Ascending aorta (tissue), 2 donors: ENCODE data around the gene C6orf89. TPM values are rescaled to one million over a fixed set of nuclear protein-coding genes. Genes with fewer than 3 reads are reported as not detected.

ENCODE experiments used
- DNase-seq, 2 donors: peaks; one replicate each; pipeline ENCODE4 v3.0.0-alpha.2; 2019; ENCODE audit warnings: low spot score in 2 of 2
- H3K27ac ChIP-seq, 2 donors: fragments of 200-600 bp; sonication (generic); one replicate each; pipeline ENCODE4 v1.5.1; 2016 to 2017; ENCODE audit warnings: mild to moderate bottlenecking in 1 of 2
- H3K27me3 ChIP-seq: fragments of 200-600 bp; sonication (generic); one replicate; pipeline ENCODE4 v1.5.1; 2017
- H3K36me3 ChIP-seq, 2 donors: fragments of 200-600 bp; sonication (generic); one replicate each; pipeline ENCODE4 v1.5.1; 2016
- H3K4me1 ChIP-seq, 2 donors: fragments of 200-600 bp; sonication (generic); one replicate each; pipeline ENCODE4 v1.5.1; 2016 to 2017; ENCODE audit warnings: mild to moderate bottlenecking in 1 of 2
- H3K4me3 ChIP-seq, 2 donors: fragments of 200-600 bp; sonication (generic); one replicate each; pipeline ENCODE4 v1.5.1; 2016 to 2017; ENCODE audit warnings: mild to moderate bottlenecking in 1 of 2
- H3K9me3 ChIP-seq, 2 donors: fragments of 200-600 bp; sonication (generic); one replicate each; pipeline ENCODE4 v1.5.1; 2016
- intact Hi-C: fragments of 100-400 bp; cut with DNase I; formaldehyde crosslinking; loops from one replicate; pipeline ENCODE4 v1.15.1; 2023
- total RNA-seq: library from RNA; depleted of rRNA; stranded (reverse); fragments of >200 nt; gene quantifications from one replicate; pipeline ENCODE4 v1.1.0, GENCODE V29; 2016
- TF ChIP-seq, protein P1 (sequence below), 3 experiments: fragments of 200-600 bp in 2 of 3; fragments of 450-650 bp in 1 of 3; sonication (generic) in 2 of 3; IDR thresholded peaks; one replicate each; pipeline ENCODE4 v1.5.1; 2016 to 2019; ENCODE audit warnings: antibody characterized with exemption in 3 of 3, mild to moderate bottlenecking in 1 of 3, moderate library complexity in 1 of 3

C6orf89 gene
- total RNA-seq, 1 donor from 2014 or later, result 21.6 TPM

DNA sequence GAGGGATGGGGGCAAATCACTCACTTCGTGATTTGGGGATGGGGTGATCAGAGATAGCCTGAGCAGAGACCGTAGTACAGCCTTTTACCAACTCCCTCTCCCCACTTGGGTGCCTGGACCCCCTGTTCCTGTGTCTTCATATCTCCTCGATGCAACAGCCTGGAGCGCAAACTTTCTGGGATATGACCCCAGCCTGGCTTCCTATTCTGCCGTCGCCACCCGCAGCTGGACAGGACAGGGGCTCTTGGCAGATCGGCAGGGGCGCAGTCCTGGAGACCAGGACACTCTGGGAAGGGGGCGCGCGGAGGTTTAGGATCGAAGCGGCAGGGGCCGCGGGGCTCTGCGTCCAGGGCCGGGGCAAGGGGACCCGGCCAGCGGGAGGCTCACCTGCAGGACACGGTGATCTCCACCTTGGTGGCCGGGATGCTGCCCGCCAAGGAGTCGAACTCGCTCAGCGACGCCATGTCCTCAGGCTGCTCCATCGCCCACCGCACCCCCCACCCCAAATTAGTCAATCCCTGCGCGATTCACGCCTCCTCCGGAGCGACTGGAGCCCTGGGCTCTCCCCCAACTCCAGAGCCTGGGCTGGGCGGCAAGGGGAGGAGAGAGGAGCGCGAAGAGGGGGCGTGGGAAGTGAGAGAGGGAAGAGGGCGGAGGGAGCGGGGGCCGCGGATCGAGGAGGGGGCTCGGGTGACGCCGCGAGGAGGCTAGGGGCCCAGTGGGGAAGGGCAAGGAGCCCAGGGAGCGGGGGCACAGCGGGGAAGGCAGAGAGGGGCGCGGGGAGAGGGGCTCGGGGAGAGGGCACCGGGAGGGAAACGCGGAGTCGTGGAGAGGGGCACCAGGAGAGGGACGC is 46.6 kb upstream of the C6orf89 start, which contains the start of gene CPNE5:
CPNE5 (minus strand) TSS at position 549 of the 853 bp plus-strand sequence; CDS start at position 482, 67 bp downstream.
- Histone ChIP-seq H3K9me3 (no peaks in the 10 kb centered on the region), H3K36me3 (no peaks in the 10 kb centered on the region), H3K27me3 (no peaks in the 10 kb centered on the region), H3K27ac (no peak within 1 kb of the TSS), H3K4me1 (peaks cover 5 to 22% of the 10 kb centered on the region in 2 donors), H3K4me3 (peak within 1 kb of the TSS; percentile 59 to 79)
- intact Hi-C loops, result no loop called here
- TF ChIP-seq, protein P1, sequence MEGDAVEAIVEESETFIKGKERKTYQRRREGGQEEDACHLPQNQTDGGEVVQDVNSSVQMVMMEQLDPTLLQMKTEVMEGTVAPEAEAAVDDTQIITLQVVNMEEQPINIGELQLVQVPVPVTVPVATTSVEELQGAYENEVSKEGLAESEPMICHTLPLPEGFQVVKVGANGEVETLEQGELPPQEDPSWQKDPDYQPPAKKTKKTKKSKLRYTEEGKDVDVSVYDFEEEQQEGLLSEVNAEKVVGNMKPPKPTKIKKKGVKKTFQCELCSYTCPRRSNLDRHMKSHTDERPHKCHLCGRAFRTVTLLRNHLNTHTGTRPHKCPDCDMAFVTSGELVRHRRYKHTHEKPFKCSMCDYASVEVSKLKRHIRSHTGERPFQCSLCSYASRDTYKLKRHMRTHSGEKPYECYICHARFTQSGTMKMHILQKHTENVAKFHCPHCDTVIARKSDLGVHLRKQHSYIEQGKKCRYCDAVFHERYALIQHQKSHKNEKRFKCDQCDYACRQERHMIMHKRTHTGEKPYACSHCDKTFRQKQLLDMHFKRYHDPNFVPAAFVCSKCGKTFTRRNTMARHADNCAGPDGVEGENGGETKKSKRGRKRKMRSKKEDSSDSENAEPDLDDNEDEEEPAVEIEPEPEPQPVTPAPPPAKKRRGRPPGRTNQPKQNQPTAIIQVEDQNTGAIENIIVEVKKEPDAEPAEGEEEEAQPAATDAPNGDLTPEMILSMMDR (IDR thresholded peaks at IDR 0.05), result no peak
- no peak for DNase-seq

DNA sequence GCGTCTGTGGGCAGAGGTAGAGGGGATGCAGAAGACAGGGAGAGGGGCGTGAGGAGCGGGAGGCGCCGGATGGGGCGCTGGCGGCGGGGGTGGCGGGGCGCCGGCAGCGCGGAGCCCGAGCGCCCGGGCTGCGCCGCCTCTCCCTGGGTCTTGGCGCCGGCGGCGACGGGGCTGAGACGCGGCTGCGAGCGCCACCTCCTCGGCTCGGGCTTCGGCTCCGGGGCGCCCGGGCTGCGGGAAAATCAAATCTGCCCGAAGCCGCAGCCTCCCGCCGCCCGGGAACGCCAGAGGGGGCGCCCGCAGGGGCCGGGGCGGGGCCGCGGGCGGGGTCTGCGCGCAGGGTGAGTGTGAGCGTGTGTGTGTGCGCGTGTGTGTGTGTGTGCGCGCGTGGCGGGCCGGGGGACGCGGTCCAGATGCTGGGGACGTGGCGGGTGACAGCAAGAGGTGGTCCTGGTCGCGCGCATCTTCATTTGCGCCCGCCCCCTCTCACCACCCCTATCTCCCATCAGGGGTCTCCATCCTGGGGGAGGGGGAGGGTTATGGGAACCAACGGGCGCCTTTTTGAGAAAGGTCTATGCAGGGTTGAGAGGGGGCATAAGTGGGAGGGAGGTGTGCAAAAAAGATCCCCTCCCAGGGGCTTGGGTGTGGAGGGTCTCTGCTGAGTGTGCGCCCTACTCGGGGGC is 45.9 kb upstream of the C6orf89 start:
- H3K36me3 ChIP-seq, result no peaks in the 10 kb centered on the region
- intact Hi-C loops, result no loop called here
- H3K9me3 ChIP-seq, result no peaks in the 10 kb centered on the region
- DNase-seq, result peak in 1 of 2 donors; percentile 73
- H3K4me3 ChIP-seq, result peak overlapping the region; percentile 59 to 79
- peaks cover 5 to 22% of the 10 kb centered on the region in 2 donors for H3K4me1 ChIP-seq
- no peaks in the 10 kb centered on the region for H3K27me3 ChIP-seq
- TF ChIP-seq, protein P1 (IDR thresholded peaks at IDR 0.05), result peak in 1 of 3 experiments; percentile 37
- no peak overlapping the region for H3K27ac ChIP-seq

DNA sequence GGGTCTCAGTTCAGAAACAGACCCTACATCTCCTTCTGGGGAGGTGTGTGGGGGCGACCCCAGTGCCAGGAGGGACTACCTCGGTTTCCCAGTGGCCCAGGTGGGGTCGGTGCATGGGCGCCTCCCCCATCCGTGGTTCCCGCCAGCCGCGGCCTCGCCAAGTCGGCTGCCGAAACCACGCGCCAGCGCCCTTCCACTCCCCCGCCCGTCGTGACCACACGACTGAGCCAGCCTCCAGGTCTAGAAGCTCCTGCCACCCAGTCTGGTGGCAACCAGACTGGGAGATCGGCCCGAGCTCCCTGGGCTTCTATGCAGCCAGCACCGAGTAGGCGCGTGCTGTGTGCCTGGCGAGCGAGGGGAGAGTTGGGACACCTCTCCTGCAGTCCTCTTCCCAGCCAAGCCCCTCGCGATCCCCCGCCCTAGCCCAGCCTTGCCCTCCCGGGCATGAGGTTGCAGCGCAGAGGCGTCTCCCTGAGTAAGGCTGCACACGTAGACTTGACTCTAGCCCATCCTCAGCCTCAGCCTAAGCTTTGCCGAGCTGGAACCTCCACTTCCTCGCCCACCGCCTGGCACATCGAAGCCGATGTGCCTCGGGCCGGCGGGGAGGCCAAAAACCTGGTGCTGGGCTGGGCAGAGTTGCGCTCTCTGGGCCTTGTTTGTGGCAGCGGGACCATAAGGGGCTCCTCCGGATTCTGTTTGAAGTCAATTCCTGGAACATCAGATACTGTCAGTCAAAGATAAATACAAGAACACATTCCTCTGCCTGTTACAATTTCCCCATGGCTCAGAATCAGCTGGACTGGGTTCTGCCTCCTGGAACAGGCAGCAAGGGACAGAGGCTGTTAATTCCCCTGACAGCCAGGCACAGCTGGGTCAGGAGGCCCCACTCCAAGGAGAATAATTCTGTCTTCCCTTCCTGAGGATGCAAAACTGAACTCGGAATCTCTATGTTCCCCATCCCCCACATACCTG is 45.0 kb upstream of the C6orf89 start:
- peak overlapping the region; percentile 59 to 79 for H3K4me3 ChIP-seq
- H3K9me3 ChIP-seq, result no peaks in the 10 kb centered on the region
- TF ChIP-seq, protein P1 (IDR thresholded peaks at IDR 0.05), result no peak
- no peaks in the 10 kb centered on the region for H3K36me3 ChIP-seq
- no peaks in the 10 kb centered on the region for H3K27me3 ChIP-seq
- H3K27ac ChIP-seq, result no peak overlapping the region
- peaks cover 5 to 22% of the 10 kb centered on the region in 2 donors for H3K4me1 ChIP-seq
- intact Hi-C loops, result no loop called here
- DNase-seq, result peak in 1 of 2 donors; percentile 73

DNA sequence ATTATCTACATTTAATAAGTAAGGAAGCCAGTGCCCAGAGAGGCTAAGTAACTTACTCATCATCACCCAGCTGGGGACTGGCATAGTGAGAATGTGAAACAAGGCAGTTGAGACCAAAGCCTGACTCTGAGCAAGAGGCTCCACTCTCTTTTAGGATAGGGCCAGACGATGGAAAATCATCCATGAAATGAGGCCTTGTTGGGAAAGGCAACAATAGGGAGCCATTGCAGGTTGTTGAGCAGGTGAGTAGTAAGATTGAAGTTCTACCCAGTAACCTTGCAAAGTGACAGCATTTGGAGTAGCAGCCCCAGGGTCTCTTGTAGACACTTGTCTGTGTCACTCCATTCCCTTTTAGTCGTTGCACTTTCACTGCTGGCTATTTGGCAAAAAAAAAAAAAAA is 44.0 kb upstream of the C6orf89 start:
- DNase-seq, result no peak
- no peak overlapping the region for H3K4me3 ChIP-seq
- H3K4me1 ChIP-seq, result peaks cover 5 to 22% of the 10 kb centered on the region in 2 donors
- H3K27me3 ChIP-seq, result no peaks in the 10 kb centered on the region
- TF ChIP-seq, protein P1 (IDR thresholded peaks at IDR 0.05), result no peak
- intact Hi-C loops, result no loop called here
- no peaks in the 10 kb centered on the region for H3K9me3 ChIP-seq
- H3K27ac ChIP-seq, result no peak overlapping the region
- no peaks in the 10 kb centered on the region for H3K36me3 ChIP-seq

DNA sequence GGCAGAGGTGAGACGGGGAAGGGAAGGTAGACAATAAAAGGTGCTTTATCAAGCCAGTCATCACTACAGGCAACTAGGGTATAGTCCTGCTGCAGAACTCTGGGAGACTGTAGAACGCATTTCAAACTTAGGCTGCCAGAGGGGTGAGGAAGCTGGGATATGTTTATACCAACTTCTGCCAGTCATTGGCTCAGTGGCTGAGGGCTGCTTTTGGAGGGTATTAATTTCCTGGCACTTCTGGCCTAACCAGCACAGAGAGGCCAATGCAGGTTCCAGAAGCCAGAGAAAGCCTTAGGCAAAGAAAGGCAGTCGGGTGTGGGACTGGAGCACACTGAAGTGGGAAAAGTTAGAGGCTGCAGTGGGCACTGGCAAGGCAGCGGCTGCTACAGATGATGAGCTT is 42.6 kb upstream of the C6orf89 start:
- no peaks in the 10 kb centered on the region for H3K27me3 ChIP-seq
- intact Hi-C loops, result no loop called here
- H3K4me3 ChIP-seq, result no peak overlapping the region
- TF ChIP-seq, protein P1 (IDR thresholded peaks at IDR 0.05), result no peak
- no peaks in the 10 kb centered on the region for H3K9me3 ChIP-seq
- DNase-seq, result no peak
- H3K36me3 ChIP-seq, result no peaks in the 10 kb centered on the region
- peaks cover 5 to 22% of the 10 kb centered on the region in 2 donors for H3K4me1 ChIP-seq
- H3K27ac ChIP-seq, result no peak overlapping the region
